Measurements from ENCODE around the gene ZNF668. TPM values are rescaled to one million over a fixed set of nuclear protein-coding genes. Genes with fewer than 3 reads are reported as not detected.

The ZNF668 gene
- polyA plus RNA-seq, 2 of the 4 experiments (the other 2 are of a cell fraction): 4.7 to 10.7 TPM

DNA sequence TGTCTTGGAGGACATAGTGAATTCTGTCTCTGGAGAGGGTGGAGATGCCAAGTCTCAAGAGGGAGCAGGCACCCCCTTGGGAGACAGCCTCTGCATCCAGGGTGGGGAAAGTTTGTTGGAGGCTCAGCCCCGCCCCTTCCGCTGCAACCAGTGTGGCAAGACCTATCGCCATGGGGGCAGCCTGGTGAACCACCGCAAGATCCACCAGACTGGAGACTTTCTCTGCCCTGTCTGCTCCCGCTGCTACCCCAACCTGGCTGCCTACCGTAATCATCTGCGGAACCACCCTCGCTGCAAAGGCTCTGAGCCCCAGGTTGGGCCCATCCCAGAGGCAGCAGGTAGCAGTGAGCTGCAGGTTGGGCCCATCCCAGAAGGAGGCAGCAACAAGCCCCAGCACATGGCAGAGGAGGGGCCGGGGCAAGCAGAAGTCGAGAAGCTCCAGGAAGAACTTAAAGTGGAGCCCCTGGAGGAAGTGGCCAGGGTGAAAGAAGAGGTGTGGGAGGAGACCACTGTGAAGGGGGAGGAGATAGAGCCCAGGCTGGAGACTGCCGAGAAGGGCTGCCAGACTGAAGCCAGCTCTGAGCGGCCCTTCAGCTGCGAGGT, 5.4 kb upstream of the ZNF668 start (continued):
- TF ChIP-seq, protein P1, sequence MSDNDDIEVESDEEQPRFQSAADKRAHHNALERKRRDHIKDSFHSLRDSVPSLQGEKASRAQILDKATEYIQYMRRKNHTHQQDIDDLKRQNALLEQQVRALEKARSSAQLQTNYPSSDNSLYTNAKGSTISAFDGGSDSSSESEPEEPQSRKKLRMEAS (IDR thresholded peaks at IDR 0.05): no peak

DNA sequence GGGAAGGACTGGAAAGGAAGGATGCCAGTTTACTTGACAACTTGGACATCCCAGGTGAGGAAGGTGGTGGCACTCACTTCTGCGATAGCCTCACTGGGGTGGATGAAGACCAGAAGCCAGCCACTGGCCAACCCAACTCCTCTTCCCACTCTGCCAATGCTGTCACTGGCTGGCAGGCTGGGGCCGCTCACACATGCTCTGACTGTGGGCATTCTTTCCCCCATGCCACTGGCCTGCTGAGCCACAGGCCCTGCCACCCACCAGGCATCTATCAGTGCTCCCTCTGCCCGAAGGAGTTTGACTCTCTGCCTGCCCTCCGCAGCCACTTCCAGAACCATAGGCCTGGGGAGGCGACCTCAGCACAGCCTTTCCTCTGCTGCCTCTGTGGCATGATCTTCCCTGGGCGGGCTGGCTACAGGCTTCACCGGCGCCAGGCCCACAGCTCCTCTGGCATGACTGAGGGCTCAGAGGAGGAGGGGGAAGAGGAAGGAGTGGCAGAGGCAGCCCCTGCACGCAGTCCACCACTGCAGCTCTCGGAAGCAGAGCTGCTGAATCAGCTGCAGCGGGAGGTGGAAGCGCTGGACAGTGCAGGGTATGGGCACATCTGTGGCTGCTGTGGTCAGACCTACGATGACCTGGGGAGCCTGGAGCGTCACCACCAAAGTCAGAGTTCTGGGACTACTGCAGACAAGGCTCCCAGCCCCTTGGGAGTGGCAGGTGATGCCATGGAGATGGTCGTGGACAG, 4.7 kb upstream of the ZNF668 start:
- Histone ChIP-seq H3K4me1 (peaks cover 10% of the 10 kb centered on the region; the same call in 2 of the 3 replicates), H3K4me3 (no peak overlapping the region), H3K27ac (no peak overlapping the region), H3K4me2 (no peak overlapping the region), H3K9me3 (no peaks in the 10 kb centered on the region)
- DNase-seq (ENCODE audit: low read depth in 1 of 2, low spot score in 1 of 2) (no peak), FAIRE-seq (no peak), ATAC-seq (no peak)
- no peak for TF ChIP-seq SMC3 (IDR thresholded peaks at IDR 0.05)
- no peak for TF ChIP-seq HEYL (CRISPR knock-in tag; IDR thresholded peaks at IDR 0.05)
- TF ChIP-seq, protein P1 (IDR thresholded peaks at IDR 0.05): no peak
- ChIA-PET POLR2A (no interaction called here), CTCF (interaction anchor here (1.0 to 1.6 kb wide), 2 partner anchors 16 to 29 kb away, joined by 3 to 4 read pairs; partner anchors contain the start of gene VKORC1)
- WGBS (ENCODE audit: missing lambda C conversion rate): 80% methylated on average over 7 of the region's 15 CpGs

DNA sequence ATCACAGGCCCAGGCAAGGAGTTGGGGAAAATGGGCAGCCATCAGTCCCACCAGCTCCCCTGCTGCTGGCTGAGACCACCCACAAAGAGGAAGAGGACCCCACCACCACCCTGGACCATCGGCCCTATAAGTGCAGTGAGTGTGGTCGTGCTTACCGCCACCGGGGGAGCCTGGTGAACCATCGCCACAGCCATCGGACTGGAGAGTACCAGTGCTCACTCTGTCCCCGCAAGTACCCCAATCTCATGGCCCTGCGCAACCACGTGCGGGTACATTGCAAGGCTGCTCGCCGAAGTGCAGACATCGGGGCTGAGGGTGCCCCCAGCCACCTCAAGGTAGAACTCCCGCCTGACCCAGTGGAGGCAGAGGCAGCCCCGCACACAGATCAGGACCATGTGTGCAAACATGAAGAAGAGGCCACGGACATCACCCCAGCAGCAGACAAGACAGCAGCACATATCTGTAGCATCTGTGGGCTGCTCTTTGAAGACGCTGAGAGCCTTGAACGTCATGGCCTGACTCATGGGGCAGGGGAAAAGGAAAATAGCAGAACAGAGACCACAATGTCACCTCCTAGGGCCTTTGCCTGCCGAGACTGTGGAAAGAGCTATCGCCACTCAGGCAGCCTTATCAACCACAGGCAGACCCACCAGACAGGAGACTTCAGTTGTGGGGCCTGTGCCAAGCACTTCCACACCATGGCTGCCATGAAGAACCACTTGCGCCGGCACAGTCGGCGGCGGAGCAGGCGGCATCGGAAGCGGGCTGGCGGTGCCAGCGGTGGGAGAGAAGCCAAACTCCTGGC, 3.8 kb upstream of the ZNF668 start:
- FAIRE-seq (no peak), DNase-seq (ENCODE audit: low read depth in 1 of 2, low spot score in 1 of 2) (no peak), ATAC-seq (no peak)
- POLR2A ChIA-PET: interaction anchor here (0.6 kb wide), 1 partner anchor 25 kb away, joined by 7 read pairs; no protein-coding TSS in a partner anchor
- Histone ChIP-seq H3K4me3 (no peak overlapping the region), H3K9me3 (no peaks in the 10 kb centered on the region), H3K27ac (no peak overlapping the region), H3K4me1 (peaks cover 10% of the 10 kb centered on the region; the same call in 2 of the 3 replicates), H3K4me2 (no peak overlapping the region)
- WGBS (ENCODE audit: missing lambda C conversion rate): 95% methylated on average over 26 of the region's 30 CpGs
- no peak for TF ChIP-seq RNF2 (IDR thresholded peaks at IDR 0.05; ENCODE audit: borderline replicate concordance, low read depth)
- TF ChIP-seq, protein P1 (IDR thresholded peaks at IDR 0.05): no peak
- no peak for TF ChIP-seq JUN (IDR thresholded peaks at IDR 0.05)
- TF ChIP-seq, protein P2, sequence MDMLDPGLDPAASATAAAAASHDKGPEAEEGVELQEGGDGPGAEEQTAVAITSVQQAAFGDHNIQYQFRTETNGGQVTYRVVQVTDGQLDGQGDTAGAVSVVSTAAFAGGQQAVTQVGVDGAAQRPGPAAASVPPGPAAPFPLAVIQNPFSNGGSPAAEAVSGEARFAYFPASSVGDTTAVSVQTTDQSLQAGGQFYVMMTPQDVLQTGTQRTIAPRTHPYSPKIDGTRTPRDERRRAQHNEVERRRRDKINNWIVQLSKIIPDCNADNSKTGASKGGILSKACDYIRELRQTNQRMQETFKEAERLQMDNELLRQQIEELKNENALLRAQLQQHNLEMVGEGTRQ (IDR thresholded peaks at IDR 0.05): no peak
- TF ChIP-seq TFCP2L1 (CRISPR knock-in tag; IDR thresholded peaks at IDR 0.05): no peak
- TF ChIP-seq, protein P3, sequence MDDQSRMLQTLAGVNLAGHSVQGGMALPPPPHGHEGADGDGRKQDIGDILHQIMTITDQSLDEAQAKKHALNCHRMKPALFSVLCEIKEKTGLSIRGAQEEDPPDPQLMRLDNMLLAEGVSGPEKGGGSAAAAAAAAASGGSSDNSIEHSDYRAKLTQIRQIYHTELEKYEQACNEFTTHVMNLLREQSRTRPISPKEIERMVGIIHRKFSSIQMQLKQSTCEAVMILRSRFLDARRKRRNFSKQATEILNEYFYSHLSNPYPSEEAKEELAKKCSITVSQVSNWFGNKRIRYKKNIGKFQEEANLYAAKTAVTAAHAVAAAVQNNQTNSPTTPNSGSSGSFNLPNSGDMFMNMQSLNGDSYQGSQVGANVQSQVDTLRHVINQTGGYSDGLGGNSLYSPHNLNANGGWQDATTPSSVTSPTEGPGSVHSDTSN (IDR thresholded peaks at IDR 0.05): no peak
- no peak for TF ChIP-seq RARB (CRISPR knock-in tag; IDR thresholded peaks at IDR 0.05)
- TF ChIP-seq EHMT2 (IDR thresholded peaks at IDR 0.05; ENCODE audit: low read depth): no peak
- TF ChIP-seq ZNF302 (CRISPR knock-in tag; IDR thresholded peaks at IDR 0.05): no peak
- TF ChIP-seq, protein P4, sequence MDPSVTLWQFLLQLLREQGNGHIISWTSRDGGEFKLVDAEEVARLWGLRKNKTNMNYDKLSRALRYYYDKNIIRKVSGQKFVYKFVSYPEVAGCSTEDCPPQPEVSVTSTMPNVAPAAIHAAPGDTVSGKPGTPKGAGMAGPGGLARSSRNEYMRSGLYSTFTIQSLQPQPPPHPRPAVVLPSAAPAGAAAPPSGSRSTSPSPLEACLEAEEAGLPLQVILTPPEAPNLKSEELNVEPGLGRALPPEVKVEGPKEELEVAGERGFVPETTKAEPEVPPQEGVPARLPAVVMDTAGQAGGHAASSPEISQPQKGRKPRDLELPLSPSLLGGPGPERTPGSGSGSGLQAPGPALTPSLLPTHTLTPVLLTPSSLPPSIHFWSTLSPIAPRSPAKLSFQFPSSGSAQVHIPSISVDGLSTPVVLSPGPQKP (IDR thresholded peaks at IDR 0.05; ENCODE audit: low read depth, low read length): no peak
- no peak for TF ChIP-seq POLR2AphosphoS2 (conservative IDR thresholded peaks at IDR 0.05; ENCODE audit: low read length)
- no peak for TF ChIP-seq CHD4 (IDR thresholded peaks at IDR 0.05; ENCODE audit: borderline replicate concordance)
- no peak for TF ChIP-seq HDAC2 (IDR thresholded peaks at IDR 0.05)
- TF ChIP-seq, protein P5, sequence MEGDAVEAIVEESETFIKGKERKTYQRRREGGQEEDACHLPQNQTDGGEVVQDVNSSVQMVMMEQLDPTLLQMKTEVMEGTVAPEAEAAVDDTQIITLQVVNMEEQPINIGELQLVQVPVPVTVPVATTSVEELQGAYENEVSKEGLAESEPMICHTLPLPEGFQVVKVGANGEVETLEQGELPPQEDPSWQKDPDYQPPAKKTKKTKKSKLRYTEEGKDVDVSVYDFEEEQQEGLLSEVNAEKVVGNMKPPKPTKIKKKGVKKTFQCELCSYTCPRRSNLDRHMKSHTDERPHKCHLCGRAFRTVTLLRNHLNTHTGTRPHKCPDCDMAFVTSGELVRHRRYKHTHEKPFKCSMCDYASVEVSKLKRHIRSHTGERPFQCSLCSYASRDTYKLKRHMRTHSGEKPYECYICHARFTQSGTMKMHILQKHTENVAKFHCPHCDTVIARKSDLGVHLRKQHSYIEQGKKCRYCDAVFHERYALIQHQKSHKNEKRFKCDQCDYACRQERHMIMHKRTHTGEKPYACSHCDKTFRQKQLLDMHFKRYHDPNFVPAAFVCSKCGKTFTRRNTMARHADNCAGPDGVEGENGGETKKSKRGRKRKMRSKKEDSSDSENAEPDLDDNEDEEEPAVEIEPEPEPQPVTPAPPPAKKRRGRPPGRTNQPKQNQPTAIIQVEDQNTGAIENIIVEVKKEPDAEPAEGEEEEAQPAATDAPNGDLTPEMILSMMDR (IDR thresholded peaks at IDR 0.05): no peak
- no peak for TF ChIP-seq MAZ (IDR thresholded peaks at IDR 0.05; ENCODE audit: borderline replicate concordance, low read depth, low read length)
- no peak for TF ChIP-seq CEBPB (IDR thresholded peaks at IDR 0.05)
- no peak for TF ChIP-seq CHD2 (IDR thresholded peaks at IDR 0.05; ENCODE audit: low read length, partially characterized antibody)
- no peak for TF ChIP-seq RAD21 (conservative IDR thresholded peaks at IDR 0.05 in 1 of 2, IDR thresholded peaks at IDR 0.05 in 1 of 2)
- TF ChIP-seq GATA3 (IDR thresholded peaks at IDR 0.05; ENCODE audit: borderline replicate concordance): no peak
- CTCF ChIA-PET: interaction anchor here (1.0 to 1.4 kb wide), 3 partner anchors 17 to 94 kb away, joined by 3 to 4 read pairs (median 3); partner anchors contain the start of gene VKORC1
